HUES6 (cell line): ENCODE results near the gene FADS3.

ENCODE experiments used
- H3K27ac ChIP-seq: 2 replicates; pipeline ENCODE4 v1.7.0; 2013; ENCODE audit warnings: low read depth, mild to moderate bottlenecking, low read length, inconsistent platforms
- H3K27me3 ChIP-seq: 2 replicates; pipeline ENCODE4 v1.6.1; 2013; ENCODE audit warnings: low read length; ENCODE audit not compliant: control insufficient read depth, insufficient read depth
- H3K36me3 ChIP-seq: 2 replicates; pipeline ENCODE4 v1.6.1; 2013; ENCODE audit warnings: low read length; ENCODE audit not compliant: control insufficient read depth, insufficient read depth
- H3K4me1 ChIP-seq: 2 replicates; pipeline ENCODE4 v1.6.1; 2013; ENCODE audit warnings: low read length; ENCODE audit not compliant: control insufficient read depth, insufficient read depth
- H3K4me3 ChIP-seq: 2 replicates; pipeline ENCODE4 v1.5.1; 2013; ENCODE audit warnings: low read depth, low read length
- H3K9ac ChIP-seq: one replicate; pipeline ENCODE4 v1.6.1; 2013; ENCODE audit warnings: mild to moderate bottlenecking, low read length
- H3K9me3 ChIP-seq: 2 replicates; pipeline ENCODE4 v1.6.1; 2013; ENCODE audit warnings: low read depth, low read length; ENCODE audit not compliant: control insufficient read depth, insufficient read depth

The FADS3 gene, protein sequence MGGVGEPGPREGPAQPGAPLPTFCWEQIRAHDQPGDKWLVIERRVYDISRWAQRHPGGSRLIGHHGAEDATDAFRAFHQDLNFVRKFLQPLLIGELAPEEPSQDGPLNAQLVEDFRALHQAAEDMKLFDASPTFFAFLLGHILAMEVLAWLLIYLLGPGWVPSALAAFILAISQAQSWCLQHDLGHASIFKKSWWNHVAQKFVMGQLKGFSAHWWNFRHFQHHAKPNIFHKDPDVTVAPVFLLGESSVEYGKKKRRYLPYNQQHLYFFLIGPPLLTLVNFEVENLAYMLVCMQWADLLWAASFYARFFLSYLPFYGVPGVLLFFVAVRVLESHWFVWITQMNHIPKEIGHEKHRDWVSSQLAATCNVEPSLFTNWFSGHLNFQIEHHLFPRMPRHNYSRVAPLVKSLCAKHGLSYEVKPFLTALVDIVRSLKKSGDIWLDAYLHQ

GRCh38 chr11:61891331-61892084, at the start of gene FADS3:
TSS of gene FADS3 (minus strand) at chr11:61891545. CDS start at chr11:61891381, 164 bp downstream.
- H3K9ac ChIP-seq, result peak within 1 kb of the TSS; percentile 62
- H3K27ac ChIP-seq, result no peak within 1 kb of the TSS

DNA sequence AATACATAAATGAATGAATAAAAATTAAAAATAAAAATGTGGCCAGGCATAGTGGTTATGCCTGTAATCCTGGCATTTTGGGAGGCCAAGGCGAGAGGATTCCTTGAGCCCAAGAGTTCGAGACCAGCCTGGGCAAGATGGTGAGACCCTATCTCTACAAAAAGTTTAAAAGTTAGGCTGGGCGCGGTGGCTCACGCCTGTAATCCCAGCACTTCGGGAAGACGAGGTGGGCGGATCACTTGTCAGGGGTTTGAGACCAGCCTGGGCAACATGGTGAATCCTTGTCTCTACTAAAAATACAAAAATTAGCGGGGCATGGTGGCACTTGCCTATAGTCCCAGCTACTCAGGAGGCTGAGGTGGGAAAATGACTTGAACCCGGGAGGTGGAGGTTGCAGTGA, 49.1 kb upstream of the FADS3 start:
- Histone ChIP-seq H3K36me3 (no peaks in the 10 kb centered on the region), H3K4me1 (no peaks in the 10 kb centered on the region), H3K4me3 (no peak overlapping the region), H3K27me3 (no peaks in the 10 kb centered on the region), H3K27ac (no peak overlapping the region), H3K9me3 (peaks cover 3% of the 10 kb centered on the region; the same call in 1 of the 2 replicates), H3K9ac (no peak overlapping the region)

More at GRCh38 chr11:61891331-61892084, at the start of gene FADS3:
- no peaks in the 10 kb centered on the region for H3K36me3 ChIP-seq
- H3K9me3 ChIP-seq, result peaks cover 7% of the 10 kb centered on the region; the same call in 1 of the 2 replicates
- H3K4me1 ChIP-seq, result peaks cover 10% of the 10 kb centered on the region
- no peaks in the 10 kb centered on the region; the same call in 1 of the 2 replicates for H3K27me3 ChIP-seq
- peak within 1 kb of the TSS; percentile 95 for H3K4me3 ChIP-seq

- Histone ChIP-seq H3K4me3 (no peak overlapping the region), H3K36me3 (no peaks in the 10 kb centered on the region), H3K9me3 (peaks cover 10% of the 10 kb centered on the region), H3K4me1 (no peaks in the 10 kb centered on the region), H3K27ac (no peak overlapping the region), H3K27me3 (no peaks in the 10 kb centered on the region), H3K9ac (no peak overlapping the region)
These were observed 44.5 kb upstream of the FADS3 start for GRCh38 chr11:61935861-61936260.

DNA sequence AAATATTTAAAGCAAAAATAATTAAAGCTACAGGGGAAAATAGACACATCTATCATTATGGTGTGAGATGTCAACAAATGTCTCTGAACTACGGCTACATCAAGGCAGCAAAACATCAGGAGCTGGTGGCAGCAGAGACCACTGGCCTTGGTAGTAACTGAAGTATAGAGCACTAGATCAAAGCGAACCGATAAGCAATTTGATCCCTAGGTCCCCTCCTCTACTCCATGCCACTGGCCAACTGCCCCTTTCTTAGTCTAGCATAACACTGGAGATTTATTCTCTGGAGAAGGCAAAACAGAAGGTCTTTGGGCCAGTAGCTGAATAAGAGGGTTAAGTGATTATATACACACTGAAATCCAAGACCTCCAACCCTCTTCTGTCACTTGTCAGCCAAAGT, 39.6 kb upstream of the FADS3 start:
- Histone ChIP-seq H3K4me1 (no peaks in the 10 kb centered on the region), H3K27me3 (no peaks in the 10 kb centered on the region), H3K4me3 (no peak overlapping the region), H3K9me3 (peaks cover 7% of the 10 kb centered on the region; the same call in 1 of the 2 replicates), H3K36me3 (no peaks in the 10 kb centered on the region), H3K27ac (no peak overlapping the region), H3K9ac (no peak overlapping the region)

- no peaks in the 10 kb centered on the region for H3K36me3 ChIP-seq
- no peaks in the 10 kb centered on the region for H3K27me3 ChIP-seq
- H3K27ac ChIP-seq, result no peak overlapping the region
- H3K4me3 ChIP-seq, result no peak overlapping the region
- peaks cover 12% of the 10 kb centered on the region for H3K4me1 ChIP-seq
- H3K9me3 ChIP-seq, result peaks cover 7% of the 10 kb centered on the region; the same call in 1 of the 2 replicates
- H3K9ac ChIP-seq, result no peak overlapping the region
These were observed 37.3 kb upstream of the FADS3 start for GRCh38 chr11:61928606-61929005.

- peaks cover 22% of the 10 kb centered on the region for H3K4me1 ChIP-seq
- H3K27me3 ChIP-seq, result no peaks in the 10 kb centered on the region
- H3K4me3 ChIP-seq, result no peak overlapping the region
- no peaks in the 10 kb centered on the region for H3K36me3 ChIP-seq
- no peak overlapping the region for H3K9ac ChIP-seq
- H3K9me3 ChIP-seq, result no peaks in the 10 kb centered on the region
- H3K27ac ChIP-seq, result no peak overlapping the region
These were observed 36.2 kb upstream of the FADS3 start for GRCh38 chr11:61927501-61927900.

DNA sequence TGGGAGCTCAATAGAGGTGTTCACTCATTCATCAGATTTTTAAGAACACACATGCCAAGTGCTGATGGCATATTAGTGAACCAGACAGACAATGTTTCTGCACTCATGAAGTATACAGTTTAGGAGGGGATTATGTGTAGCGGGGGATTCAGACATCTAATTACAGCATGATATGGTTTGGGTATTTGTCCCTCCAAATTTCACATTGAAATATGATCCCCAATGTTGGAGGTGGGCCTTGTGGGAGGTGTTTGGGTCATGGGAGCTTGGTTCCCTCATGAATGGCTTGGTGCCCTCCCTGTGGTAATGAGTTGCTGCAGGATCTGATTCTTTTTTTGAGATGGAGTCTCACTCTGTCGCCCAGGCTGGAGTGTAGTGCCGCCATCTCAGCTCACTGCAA, 34.9 kb upstream of the FADS3 start:
- H3K36me3 ChIP-seq, result no peaks in the 10 kb centered on the region
- peaks cover 22% of the 10 kb centered on the region for H3K4me1 ChIP-seq
- no peak overlapping the region for H3K4me3 ChIP-seq
- no peak overlapping the region for H3K27ac ChIP-seq
- H3K9ac ChIP-seq, result no peak overlapping the region
- H3K9me3 ChIP-seq, result no peaks in the 10 kb centered on the region
- H3K27me3 ChIP-seq, result no peaks in the 10 kb centered on the region

DNA sequence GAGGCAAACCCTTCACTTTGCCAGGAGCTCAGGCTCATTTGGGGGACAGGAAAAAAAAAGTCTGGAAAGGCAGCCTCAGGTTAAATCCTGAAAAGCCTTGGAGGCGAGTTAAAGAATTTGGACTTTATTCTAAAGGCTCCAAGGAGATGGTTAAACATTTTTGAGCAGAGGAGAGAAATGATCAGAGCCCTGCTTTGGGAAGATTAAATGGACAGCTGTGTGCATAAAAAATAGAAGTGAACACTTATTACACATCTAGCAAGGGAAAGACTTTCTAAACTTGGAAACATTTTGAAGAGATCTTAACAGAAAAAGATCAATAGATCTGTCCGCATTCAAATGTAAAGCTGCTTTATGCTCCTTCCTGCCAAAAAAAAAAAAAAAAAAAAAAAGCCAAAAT, 34.4 kb upstream of the FADS3 start:
- Histone ChIP-seq H3K27ac (no peak overlapping the region), H3K9ac (no peak overlapping the region), H3K4me3 (no peak overlapping the region), H3K36me3 (no peaks in the 10 kb centered on the region), H3K27me3 (no peaks in the 10 kb centered on the region), H3K9me3 (no peaks in the 10 kb centered on the region), H3K4me1 (peaks cover 22% of the 10 kb centered on the region)

DNA sequence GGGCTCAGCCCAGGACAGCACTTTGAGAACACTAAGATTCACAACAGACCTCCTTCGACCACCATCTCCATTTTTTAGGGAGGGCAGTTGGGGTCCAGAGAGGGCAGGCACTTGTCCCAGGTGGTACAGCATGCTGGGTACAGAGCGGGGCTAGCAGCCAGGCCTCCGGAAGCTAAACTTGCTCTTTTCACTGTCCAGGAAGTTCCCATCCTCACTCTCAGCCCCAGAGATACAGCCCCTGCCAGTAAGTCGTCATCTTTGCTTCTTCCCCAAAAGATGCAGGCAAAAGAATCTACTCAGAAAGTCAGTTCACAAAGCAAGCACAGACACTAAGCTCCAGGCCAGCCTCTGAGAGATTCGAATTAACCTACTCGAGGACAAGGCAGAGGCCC, 32.7 kb upstream of the FADS3 start:
- Histone ChIP-seq H3K9ac (peak overlapping the region; percentile 0), H3K27me3 (peaks cover 6% of the 10 kb centered on the region; the same call in 1 of the 2 replicates)

DNA sequence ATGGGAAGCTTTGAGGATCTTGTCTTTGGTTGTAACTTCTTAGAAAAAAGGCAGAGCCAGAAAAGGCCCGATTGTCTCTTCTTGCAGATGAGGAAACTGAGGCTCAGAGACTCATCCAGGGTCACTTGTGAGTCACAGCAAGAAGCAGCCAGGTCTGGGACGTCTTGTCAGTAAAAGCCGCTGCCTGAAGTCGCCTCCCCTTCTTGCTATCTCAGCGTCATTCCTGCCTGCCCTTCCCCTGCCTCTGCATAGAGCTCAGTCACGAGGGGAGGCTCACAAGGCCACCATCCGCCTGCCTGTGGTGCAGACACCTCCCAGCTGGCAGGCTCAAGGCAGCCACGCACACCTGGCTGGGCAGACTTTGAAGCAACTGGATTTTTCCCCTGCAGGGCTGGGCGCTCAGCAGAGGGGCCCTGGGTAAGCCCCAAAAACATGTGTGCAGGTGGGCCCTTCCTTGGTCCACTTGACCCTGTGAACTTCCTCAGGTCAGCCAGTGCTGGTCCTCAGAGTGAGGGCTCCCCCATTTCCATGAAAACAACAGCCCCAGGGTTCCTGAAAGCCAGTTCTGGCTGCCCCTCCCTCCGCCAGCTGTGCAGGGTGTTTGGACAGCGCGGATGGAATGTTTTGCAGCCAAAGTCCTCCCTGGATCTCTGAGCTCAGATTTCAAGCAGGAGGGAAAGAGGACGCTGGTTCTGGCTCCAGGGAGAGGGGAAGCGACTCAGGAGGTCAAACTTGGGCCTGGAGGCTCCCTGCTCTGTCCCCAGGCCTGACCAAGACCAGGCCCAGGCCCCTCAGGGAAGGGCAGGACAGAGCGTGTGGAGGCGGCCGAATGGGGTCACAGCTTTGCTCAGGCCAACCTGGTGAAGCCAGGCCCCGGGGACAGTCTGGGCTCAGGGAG, 32.1 kb upstream of the FADS3 start:
- Histone ChIP-seq H3K4me3 (no peak overlapping the region), H3K36me3 (no peaks in the 10 kb centered on the region)

More for the DNA sequence above, 32.7 kb upstream of the FADS3 start:
- no peaks in the 10 kb centered on the region for H3K9me3 ChIP-seq
- peaks cover 28% of the 10 kb centered on the region for H3K4me1 ChIP-seq
- no peak overlapping the region for H3K4me3 ChIP-seq
- H3K36me3 ChIP-seq, result no peaks in the 10 kb centered on the region
- peak overlapping the region; percentile 2; the same call in 1 of the 2 replicates for H3K27ac ChIP-seq

More for the DNA sequence above, 32.1 kb upstream of the FADS3 start:
- Histone ChIP-seq H3K27me3 (peaks cover 11% of the 10 kb centered on the region), H3K9ac (peak overlapping the region; percentile 0), H3K4me1 (peaks cover 28% of the 10 kb centered on the region), H3K27ac (peak overlapping the region; percentile 2; the same call in 1 of the 2 replicates), H3K9me3 (no peaks in the 10 kb centered on the region)
